GM13976 (cell line): ENCODE measurements around the gene TCIRG1.
A peak's percentile ranks its signal among the peaks of the same experiment; 100 is the strongest.

Experiments used
- DNase-seq: peaks from one replicate; pipeline ENCODE4 v3.0.0; 2012; ENCODE audit warnings: low spot score
- CTCF ChIP-seq: IDR thresholded peaks from 2 replicates; pipeline ENCODE4 v1.5.1; 2012; ENCODE audit warnings: borderline replicate concordance, mild to moderate bottlenecking; ENCODE audit not compliant: insufficient read depth; ENCODE audit errors: extremely low read depth, missing control alignments, control extremely low read depth
- in situ Hi-C: fragments of 300-500 bp; cut with MboI; formaldehyde crosslinking; loops from one replicate; pipeline ENCODE4 v1.12.0; 2022; ENCODE audit warnings: low sequenced_read_pairs, mixed read lengths, inconsistent platforms; ENCODE audit not compliant: unreplicated experiment

The TCIRG1 gene

GRCh38 chr11:68049509-68050370 lies 10.9 kb downstream of the TCIRG1 start:
- in situ Hi-C loops: no loop called here
- TF ChIP-seq CTCF: no peak
- DNase-seq: peak; percentile 25

- in situ Hi-C loops: no loop called here
Measured at GRCh38 chr11:68050371-68050841, 11.6 kb downstream of the TCIRG1 start.

GRCh38 chr11:68051191-68052136 lies 12.6 kb downstream of the TCIRG1 start:
- in situ Hi-C loops: no loop called here
- peak; percentile 27 for DNase-seq
- TF ChIP-seq CTCF: no peak

More at GRCh38 chr11:68050371-68050841, 11.6 kb downstream of the TCIRG1 start:
- no peak for TF ChIP-seq CTCF
- DNase-seq: no peak

GRCh38 chr11:68052137-68052873 lies 13.5 kb downstream of the TCIRG1 start:
- no peak for TF ChIP-seq CTCF
- DNase-seq: peak; percentile 25
- in situ Hi-C loops: no loop called here

GRCh38 chr11:68053117-68053516 lies 14.3 kb downstream of the TCIRG1 start:
- DNase-seq: peak; percentile 34
- no peak for TF ChIP-seq CTCF
- in situ Hi-C loops: no loop called here
